GM19025 (cell line): ENCODE results near the gene POLR1F.
A peak's percentile ranks its signal among the peaks of the same experiment; 100 is the strongest.

ENCODE experiments used
- ATAC-seq: cut with Tn5 transposase; IDR thresholded peaks from one replicate; pipeline ENCODE4 v1.9.1; 2021; ENCODE audit warnings: mild to moderate bottlenecking, low read depth, moderate library complexity; ENCODE audit not compliant: unreplicated experiment

Gene POLR1F

GRCh38 chr7:19677180-19677579 lies 31.7 kb downstream of the POLR1F start:
- no peak for ATAC-seq

GRCh38 chr7:19675816-19676215 lies 33.0 kb downstream of the POLR1F start:
- ATAC-seq: no peak

- ATAC-seq: no peak
These were observed 34.4 kb downstream of the POLR1F start for GRCh38 chr7:19674266-19674960.

GRCh38 chr7:19670806-19671205 lies 38.0 kb downstream of the POLR1F start:
- ATAC-seq: no peak

- no peak for ATAC-seq
These were observed 43.3 kb downstream of the POLR1F start for GRCh38 chr7:19665399-19666008.

- ATAC-seq: peak; percentile 83
These were observed 44.9 kb downstream of the POLR1F start for GRCh38 chr7:19663816-19664462.

- no peak for ATAC-seq
These were observed 60.0 kb downstream of the POLR1F start for GRCh38 chr7:19648791-19649190.
